ENCODE results near the gene MYL10.

DNA sequence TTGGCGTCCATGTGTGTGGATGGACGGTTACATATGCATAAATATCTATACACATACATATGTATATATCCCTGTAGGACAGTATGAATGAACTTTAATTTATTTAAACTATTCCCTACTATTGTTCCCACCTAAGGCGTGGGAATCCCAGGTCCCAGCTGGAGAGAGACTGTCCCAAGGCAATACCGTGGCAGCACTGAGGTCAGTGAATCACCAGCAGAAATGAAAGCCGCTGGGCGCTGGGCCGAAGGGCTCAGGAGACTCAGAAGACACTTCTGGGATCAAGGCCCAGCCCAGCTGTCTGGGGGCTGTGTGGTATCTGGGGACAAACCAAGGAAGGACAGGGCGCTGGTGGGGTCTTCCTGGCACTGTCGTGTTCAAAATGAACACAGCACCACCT, 49.6 kb upstream of the MYL10 start:
- TF ChIP-seq, protein P1, sequence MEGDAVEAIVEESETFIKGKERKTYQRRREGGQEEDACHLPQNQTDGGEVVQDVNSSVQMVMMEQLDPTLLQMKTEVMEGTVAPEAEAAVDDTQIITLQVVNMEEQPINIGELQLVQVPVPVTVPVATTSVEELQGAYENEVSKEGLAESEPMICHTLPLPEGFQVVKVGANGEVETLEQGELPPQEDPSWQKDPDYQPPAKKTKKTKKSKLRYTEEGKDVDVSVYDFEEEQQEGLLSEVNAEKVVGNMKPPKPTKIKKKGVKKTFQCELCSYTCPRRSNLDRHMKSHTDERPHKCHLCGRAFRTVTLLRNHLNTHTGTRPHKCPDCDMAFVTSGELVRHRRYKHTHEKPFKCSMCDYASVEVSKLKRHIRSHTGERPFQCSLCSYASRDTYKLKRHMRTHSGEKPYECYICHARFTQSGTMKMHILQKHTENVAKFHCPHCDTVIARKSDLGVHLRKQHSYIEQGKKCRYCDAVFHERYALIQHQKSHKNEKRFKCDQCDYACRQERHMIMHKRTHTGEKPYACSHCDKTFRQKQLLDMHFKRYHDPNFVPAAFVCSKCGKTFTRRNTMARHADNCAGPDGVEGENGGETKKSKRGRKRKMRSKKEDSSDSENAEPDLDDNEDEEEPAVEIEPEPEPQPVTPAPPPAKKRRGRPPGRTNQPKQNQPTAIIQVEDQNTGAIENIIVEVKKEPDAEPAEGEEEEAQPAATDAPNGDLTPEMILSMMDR (IDR thresholded peaks at IDR 0.05): no peak
- no peak for TF ChIP-seq POLR2A (IDR thresholded peaks at IDR 0.05)

All from lower leg skin (tissue), 3 donors.